ENCODE results near the gene ZFHX3. TPM values are rescaled to one million over a fixed set of nuclear protein-coding genes. Genes with fewer than 3 reads are reported as not detected.

The ZFHX3 gene
- total RNA-seq, 2 experiments from 2014 or later, result 0.63 to 0.64 TPM

DNA sequence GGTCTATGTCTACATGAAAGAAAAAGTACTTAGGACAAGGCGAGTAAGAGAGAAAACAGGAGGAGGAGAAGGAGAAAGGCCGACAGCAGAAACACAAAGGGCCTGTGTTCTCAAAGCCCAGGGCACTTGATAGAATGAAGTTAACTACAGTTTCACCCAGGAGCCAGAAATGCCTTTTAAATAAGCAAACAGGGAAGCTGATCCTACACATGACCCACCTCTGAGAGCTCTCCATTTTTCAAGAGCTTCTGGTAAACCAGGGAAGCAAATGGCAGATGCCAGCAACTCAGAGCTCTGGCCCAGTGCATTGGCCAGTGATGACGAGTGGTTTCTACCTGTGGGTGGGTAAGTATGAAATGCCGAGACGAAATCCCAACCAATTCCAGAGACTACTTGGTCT lies 163.4 kb downstream of the ZFHX3 start:
- H3K4me1 Mint-ChIP-seq (ENCODE audit: low read depth), result no peaks in the 10 kb centered on the region
- H3K27me3 ChIP-seq (ENCODE audit: control insufficient read depth in 1 of 2, insufficient read depth in 2 of 2, low read length in 2 of 2), result no peaks in the 10 kb centered on the region
- H3K36me3 ChIP-seq (ENCODE audit: insufficient read depth, low read length), result no peaks in the 10 kb centered on the region
- ChIA-PET POLR2A (no interaction called here), CTCF (no interaction called here)
- ATAC-seq (ENCODE audit: poor library complexity) (no peak), DNase-seq (no peak)
- H3K27ac Mint-ChIP-seq, result no peak overlapping the region
- H3K4me1 ChIP-seq (ENCODE audit: insufficient read depth, low read length), result no peaks in the 10 kb centered on the region
- no peaks in the 10 kb centered on the region for H3K9me3 ChIP-seq (ENCODE audit: control insufficient read depth in 1 of 2, insufficient read depth in 1 of 2, low read length in 2 of 2)
- H3K27me3 Mint-ChIP-seq, result no peaks in the 10 kb centered on the region
- no peak overlapping the region for H3K27ac ChIP-seq (ENCODE audit: low read depth in 1 of 2, low read length in 2 of 2)
- TF ChIP-seq, protein P1, sequence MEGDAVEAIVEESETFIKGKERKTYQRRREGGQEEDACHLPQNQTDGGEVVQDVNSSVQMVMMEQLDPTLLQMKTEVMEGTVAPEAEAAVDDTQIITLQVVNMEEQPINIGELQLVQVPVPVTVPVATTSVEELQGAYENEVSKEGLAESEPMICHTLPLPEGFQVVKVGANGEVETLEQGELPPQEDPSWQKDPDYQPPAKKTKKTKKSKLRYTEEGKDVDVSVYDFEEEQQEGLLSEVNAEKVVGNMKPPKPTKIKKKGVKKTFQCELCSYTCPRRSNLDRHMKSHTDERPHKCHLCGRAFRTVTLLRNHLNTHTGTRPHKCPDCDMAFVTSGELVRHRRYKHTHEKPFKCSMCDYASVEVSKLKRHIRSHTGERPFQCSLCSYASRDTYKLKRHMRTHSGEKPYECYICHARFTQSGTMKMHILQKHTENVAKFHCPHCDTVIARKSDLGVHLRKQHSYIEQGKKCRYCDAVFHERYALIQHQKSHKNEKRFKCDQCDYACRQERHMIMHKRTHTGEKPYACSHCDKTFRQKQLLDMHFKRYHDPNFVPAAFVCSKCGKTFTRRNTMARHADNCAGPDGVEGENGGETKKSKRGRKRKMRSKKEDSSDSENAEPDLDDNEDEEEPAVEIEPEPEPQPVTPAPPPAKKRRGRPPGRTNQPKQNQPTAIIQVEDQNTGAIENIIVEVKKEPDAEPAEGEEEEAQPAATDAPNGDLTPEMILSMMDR (IDR thresholded peaks at IDR 0.05), result no peak
- no peaks in the 10 kb centered on the region for H3K9me3 Mint-ChIP-seq
- intact Hi-C loops (cut with DNase I, micrococcal nuclease), result no loop called here
- no peak overlapping the region for H3K4me3 Mint-ChIP-seq
- no peaks in the 10 kb centered on the region for H3K36me3 Mint-ChIP-seq (ENCODE audit: low read depth)
- no peak overlapping the region for H3K4me3 ChIP-seq (ENCODE audit: low read length)

DNA sequence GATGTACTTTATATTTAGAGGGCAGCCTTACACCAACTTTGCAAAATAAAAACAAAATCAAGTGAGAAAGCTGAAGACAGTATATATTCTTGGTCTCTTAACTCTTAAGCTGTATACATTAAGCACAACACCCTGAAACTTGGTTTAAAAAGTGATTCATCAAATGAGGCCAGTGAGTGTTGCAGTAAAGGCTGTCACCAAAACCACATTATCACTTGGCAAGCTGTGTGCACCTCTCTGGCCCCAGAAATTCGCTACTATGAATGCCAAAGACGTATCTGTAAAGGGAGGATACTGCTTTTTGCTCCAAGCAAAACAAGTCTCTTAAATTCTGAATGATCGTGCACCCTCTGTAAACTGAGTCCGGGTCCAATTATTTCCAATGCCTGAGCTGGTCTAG lies 163.9 kb downstream of the ZFHX3 start:
- no peak for ATAC-seq (ENCODE audit: poor library complexity)
- no peaks in the 10 kb centered on the region for H3K4me1 Mint-ChIP-seq (ENCODE audit: low read depth)
- Histone ChIP-seq H3K9me3 (ENCODE audit: control insufficient read depth in 1 of 2, insufficient read depth in 1 of 2, low read length in 2 of 2) (no peaks in the 10 kb centered on the region), H3K4me1 (ENCODE audit: insufficient read depth, low read length) (no peaks in the 10 kb centered on the region), H3K4me3 (ENCODE audit: low read length) (no peak overlapping the region), H3K36me3 (ENCODE audit: insufficient read depth, low read length) (no peaks in the 10 kb centered on the region), H3K27ac (ENCODE audit: low read depth in 1 of 2, low read length in 2 of 2) (no peak overlapping the region), H3K27me3 (ENCODE audit: control insufficient read depth in 1 of 2, insufficient read depth in 2 of 2, low read length in 2 of 2) (no peaks in the 10 kb centered on the region)
- no peaks in the 10 kb centered on the region for H3K9me3 Mint-ChIP-seq
- no peak overlapping the region for H3K4me3 Mint-ChIP-seq
- intact Hi-C loops (cut with DNase I, micrococcal nuclease), result no loop called here
- H3K27ac Mint-ChIP-seq, result no peak overlapping the region
- POLR2A ChIA-PET, result no interaction called here
- H3K36me3 Mint-ChIP-seq (ENCODE audit: low read depth), result no peaks in the 10 kb centered on the region
- no peak for DNase-seq
- CTCF ChIA-PET, result no interaction called here
- TF ChIP-seq, protein P1 (IDR thresholded peaks at IDR 0.05), result no peak
- no peaks in the 10 kb centered on the region for H3K27me3 Mint-ChIP-seq

DNA sequence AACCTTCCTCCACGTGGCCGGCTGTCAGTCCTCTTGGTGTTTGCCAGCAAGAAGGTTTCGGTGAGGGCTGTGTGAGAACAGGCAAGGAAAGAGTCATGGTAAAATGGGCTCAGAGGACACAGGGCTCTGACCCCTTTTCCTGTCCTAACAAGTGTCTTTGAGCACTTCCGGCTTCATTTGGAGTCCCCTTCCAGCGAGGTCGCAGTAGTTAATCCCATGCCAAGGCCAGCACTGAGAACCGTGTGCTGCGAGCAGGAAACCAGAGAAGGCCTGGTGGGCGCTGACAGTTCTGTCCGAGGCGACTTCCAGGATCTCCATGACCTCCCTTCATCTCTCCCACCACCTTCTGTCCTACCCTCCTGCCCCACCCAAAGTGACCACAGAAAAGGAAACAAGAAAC lies 168.1 kb downstream of the ZFHX3 start:
- Mint-ChIP-seq H3K27ac (no peak overlapping the region), H3K4me1 (ENCODE audit: low read depth) (no peaks in the 10 kb centered on the region), H3K9me3 (no peaks in the 10 kb centered on the region), H3K36me3 (ENCODE audit: low read depth) (no peaks in the 10 kb centered on the region), H3K4me3 (no peak overlapping the region), H3K27me3 (no peaks in the 10 kb centered on the region)
- Histone ChIP-seq H3K36me3 (ENCODE audit: insufficient read depth, low read length) (no peaks in the 10 kb centered on the region), H3K4me1 (ENCODE audit: insufficient read depth, low read length) (peaks cover 4% of the 10 kb centered on the region), H3K27me3 (ENCODE audit: control insufficient read depth in 1 of 2, insufficient read depth in 2 of 2, low read length in 2 of 2) (peaks cover 0 to 2% of the 10 kb centered on the region in 2 experiments), H3K27ac (ENCODE audit: low read depth in 1 of 2, low read length in 2 of 2) (no peak overlapping the region), H3K9me3 (ENCODE audit: control insufficient read depth in 1 of 2, insufficient read depth in 1 of 2, low read length in 2 of 2) (peaks cover 0 to 5% of the 10 kb centered on the region in 2 experiments), H3K4me3 (ENCODE audit: low read length) (no peak overlapping the region)
- POLR2A ChIA-PET, result no interaction called here
- CTCF ChIA-PET, result interaction anchor here (0.6 kb wide), 1 partner anchor 17 kb away, joined by 3 read pairs; no protein-coding TSS in a partner anchor
- intact Hi-C loops (cut with DNase I, micrococcal nuclease), result no loop called here
- no peak for ATAC-seq (ENCODE audit: poor library complexity)
- TF ChIP-seq, protein P1 (IDR thresholded peaks at IDR 0.05), result no peak
- DNase-seq, result no peak

Data from CD4-positive, alpha-beta T cell (primary cell).